Measurements from ENCODE around the gene MS4A10. TPM values are rescaled to one million over a fixed set of nuclear protein-coding genes. Genes with fewer than 3 reads are reported as not detected.
A peak's percentile ranks its signal among the peaks of the same experiment; 100 is the strongest.
"Not testable (repeated sequence)": the region's sequence is repeated elsewhere in the genome, so short reads cannot be mapped to it uniquely, and the experiment has no call there.

MS4A10 gene
- total RNA-seq, 1 donor from 2014 or later, result not detected

DNA sequence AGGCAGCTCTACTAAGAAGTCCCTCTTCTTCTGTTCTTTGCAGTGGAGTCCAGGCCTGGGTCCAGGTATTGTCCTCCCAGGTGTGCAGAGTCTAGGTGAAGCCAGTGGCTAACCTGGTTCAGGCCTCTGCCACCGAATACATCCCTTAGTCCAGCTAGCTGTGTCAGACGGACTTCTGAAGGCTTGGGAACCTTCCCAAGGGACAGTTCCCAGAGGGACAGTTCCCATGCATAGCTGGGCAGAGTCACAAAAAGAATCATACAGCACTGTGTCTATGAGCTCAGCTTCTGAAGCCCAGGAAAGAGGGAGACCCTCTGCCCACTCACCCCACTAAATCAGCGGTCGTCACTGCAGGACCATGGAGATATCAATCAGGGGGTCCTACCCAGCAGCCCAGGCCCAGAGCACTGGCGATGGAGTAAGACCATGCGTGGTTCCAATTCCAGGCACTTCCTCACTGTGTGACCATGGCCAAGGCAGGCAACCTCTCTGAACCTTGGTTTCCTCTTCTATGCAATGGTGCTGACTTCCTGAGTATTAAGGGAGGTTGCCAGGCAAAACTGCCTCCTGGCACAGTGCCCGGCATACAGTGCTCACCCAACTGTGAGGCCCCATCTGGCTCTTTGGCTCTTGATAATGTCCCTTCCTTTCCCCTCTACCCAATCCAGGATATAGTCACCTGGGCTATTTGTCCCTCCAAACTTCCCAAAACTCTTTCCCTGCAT is 3.4 kb downstream of the MS4A10 start:
- DNase-seq, result no peak

DNA sequence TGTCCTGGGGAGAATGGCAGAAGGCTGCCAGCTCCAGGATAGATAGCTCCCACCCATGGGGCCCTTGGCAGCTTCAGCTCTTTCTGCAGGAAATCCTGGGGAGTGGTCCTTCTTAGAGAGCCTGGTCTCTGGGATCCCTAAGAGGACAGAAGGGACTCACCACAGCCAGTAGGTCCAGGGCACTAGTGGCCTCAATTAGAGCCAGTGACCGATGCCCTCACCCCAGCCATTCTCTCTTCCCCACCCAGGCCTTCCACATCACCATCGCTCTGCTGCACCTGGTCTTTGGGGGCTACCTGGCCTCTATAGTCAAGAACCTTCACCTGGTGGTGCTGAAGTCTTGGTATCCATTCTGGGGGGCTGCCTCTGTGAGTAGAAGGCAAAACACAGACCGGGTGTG is 5.6 kb downstream of the MS4A10 start:
- DNase-seq, result no peak

DNA sequence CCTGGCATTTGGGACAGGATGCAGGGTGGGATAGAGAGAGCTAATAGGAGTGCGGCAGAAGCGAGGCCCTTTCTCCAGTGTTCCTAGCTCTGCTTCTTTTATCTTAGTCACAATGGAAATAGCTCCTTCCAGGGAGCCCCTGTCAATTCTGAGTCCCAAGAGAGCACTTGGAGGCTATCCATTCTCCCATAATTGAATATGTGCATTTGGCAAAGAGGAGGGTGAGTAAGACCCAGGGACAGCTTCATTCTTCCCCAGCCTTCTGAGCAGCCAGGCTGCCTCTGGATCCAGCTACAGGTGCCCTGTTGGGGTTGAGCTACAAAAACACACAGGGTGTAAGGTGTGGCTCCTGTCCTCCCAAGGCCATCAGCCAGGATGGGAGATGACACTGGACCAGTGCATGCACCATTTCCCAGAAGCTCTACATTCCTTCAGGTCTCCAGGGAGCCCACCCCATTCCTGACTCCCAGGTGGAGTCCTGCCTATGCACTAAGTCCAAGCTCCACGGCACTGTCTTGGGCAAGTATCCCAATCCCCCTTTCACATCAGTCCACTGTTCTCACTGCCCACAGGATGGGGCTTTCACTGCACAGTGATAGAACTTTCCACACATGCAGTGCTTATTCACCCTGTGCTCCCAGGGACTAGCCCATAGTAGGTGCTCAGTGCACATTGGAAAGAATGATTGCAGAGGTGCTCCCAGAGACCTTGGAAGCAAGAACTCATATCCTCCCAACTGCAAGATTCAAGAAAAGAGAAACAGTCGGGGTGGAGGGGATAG is 6.2 kb downstream of the MS4A10 start:
- DNase-seq, result no peak

GRCh38 chr11:60792521-60792920 is 7.4 kb downstream of the MS4A10 start:
- no peak for DNase-seq

- DNase-seq, result no peak
Observed at GRCh38 chr11:60795291-60795690, 10.2 kb downstream of the MS4A10 start.

DNA sequence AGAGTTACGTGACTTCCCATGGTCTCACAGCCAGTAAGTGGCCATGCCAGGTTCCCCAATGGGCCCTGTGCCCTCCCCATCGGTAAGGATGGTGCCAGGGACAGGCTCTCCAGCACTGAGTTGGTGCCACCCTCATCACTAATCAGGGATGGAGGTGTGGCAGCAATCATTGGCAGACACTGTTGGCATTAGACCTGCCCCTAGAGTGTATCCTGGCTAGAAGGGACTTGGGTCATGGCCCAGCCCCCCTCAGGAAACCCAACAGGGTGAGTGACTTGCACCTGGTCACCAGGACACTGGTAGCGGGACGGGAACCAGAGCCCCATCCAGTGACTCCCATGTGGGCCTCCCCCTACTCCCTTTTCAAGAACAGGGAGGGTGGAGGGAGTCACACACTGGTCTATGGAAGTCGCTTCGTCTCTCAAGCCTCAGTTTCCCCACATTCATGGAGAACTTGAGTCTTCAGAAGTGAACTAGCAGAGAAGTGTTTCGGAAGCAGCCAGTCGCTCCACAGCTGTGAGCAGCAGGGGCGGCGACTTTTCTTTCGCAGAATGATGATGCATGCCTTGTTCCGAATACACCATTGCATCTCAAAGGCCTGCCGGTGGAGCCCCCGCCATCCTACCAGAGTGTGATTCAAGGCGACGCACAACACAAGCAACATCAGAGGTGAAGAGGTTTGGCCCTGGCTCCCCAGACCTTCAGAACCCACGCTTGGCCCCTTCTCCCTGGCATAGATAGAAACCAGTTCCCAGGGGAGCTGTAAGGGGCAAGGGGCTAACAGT is 12.9 kb downstream of the MS4A10 start:
- DNase-seq, result no peak

GRCh38 chr11:60798631-60799030 is 13.5 kb downstream of the MS4A10 start:
- DNase-seq, result no peak

- DNase-seq, result no peak
Observed at GRCh38 chr11:60801194-60801593, 16.1 kb downstream of the MS4A10 start.

DNA sequence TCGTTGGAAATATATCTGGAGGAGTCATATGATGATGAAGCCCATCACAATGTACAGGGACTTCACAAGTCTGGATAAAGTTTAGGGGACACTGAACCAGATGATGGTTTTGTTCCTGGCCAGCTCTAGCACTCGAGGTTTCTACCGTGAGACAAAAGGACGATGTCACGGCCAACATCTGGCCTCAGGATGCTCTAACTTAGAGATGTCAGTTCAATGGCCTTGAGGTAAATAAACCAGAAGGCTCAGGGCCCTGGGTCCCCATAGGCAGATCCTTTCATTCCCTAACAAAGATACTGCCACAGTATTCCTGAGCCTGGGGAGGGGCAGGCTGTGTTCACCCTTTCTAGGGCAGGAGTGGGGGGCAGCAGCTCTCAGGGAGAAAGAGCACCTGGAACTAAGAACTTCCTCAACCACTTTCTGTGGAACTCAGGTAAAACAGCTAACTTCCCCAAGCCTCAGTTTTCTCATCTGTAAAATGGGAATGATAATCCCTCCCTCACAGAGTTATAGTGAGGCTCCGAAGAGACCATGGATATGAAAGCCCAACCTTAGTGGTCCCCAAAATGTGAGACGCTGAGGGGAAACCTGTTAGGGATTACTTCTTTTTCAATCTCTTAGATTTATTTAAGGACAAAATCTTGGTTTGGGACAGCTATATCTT is 18.3 kb downstream of the MS4A10 start:
- DNase-seq, result no peak

GRCh38 chr11:60809249-60809648 is 24.1 kb downstream of the MS4A10 start:
- no peak for DNase-seq

- DNase-seq, result no peak
Observed at GRCh38 chr11:60809691-60810090, 24.6 kb downstream of the MS4A10 start.

DNA sequence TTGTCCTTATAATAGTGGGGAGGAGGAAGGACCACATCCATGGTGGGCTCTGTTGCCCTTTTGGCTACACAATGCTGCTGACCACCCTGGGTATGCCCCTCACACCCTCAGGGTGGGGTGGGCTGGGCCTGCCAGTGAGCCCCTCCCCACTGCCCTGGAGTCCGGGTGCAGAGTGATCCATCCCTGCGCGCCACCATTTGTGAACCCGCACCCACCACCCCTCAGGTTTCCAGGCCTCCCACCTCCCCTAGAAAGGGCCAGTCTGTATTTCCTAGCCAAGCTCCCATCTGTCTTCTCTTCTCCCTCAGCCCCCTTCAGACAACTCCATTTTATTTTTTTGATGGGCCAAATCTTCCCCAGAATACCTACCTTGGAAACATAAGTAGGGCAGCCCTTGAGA is 25.0 kb downstream of the MS4A10 start:
- DNase-seq, result no peak

GRCh38 chr11:60810569-60810968 is 25.4 kb downstream of the MS4A10 start:
- DNase-seq, result no peak

DNA sequence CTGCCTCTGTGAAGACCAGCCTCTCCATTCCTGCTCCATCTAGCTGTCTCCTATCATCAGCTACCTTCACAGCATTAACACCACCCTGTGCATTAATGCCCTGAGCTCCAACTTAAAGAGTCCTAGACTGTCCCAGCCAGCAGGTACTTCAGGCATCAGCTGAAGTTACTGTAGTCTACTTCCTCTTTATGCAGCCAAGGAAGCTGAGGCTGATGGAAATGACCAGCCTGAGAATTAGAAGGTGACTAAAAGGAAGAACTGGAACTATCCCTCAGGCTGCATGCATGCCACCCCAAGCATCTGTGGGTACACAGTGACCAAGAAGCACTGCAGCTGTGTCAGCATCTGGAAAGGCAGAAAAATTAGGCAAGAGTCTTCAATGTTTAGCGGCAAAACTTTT is 28.2 kb downstream of the MS4A10 start:
- no peak for DNase-seq

DNA sequence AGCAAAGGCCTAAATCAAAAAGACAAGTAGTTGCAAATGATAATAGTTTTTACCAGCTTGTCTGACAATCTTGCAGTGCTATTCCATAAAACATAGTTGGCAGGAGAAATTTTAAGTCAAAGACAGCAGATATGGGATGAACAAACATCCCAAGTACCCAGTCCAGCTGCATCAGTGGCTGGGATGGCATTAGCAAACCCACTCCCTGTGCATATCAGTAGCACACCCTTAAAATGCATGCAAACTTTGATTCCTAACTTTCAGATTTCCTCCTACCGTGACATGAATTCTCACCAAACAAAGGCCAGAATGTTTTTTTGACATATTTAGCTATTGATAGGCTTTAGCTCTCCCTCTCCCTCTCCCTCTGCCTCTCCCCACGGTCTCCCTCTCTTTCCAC is 29.0 kb downstream of the MS4A10 start:
- DNase-seq, result no peak

DNA sequence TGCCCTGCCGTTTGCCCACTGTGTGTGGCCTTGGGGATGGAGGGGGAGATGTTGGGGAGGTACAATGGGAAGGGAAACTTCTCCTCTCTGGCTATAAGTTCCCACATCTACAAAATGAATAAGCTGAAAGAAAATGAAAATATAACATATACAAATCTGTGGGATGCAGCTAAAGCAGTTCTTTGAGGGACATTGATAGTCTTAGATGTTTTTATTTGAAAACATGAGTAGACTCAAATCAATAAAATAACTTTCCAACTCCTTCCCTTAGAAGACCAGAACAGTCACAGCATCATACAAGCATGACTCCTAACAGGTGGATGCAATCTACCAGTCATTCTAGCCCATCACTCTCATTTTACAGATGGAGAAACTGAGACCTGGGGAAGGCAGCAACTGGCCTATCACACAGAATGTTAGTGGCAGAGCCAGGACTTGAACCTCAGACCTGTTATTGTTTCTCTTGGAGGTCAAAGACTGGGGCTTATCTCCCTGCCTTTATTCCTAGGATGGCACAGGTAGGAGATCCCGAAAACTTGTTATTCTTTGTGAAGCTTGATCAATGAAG is 31.5 kb downstream of the MS4A10 start:
- no peak for DNase-seq

DNA sequence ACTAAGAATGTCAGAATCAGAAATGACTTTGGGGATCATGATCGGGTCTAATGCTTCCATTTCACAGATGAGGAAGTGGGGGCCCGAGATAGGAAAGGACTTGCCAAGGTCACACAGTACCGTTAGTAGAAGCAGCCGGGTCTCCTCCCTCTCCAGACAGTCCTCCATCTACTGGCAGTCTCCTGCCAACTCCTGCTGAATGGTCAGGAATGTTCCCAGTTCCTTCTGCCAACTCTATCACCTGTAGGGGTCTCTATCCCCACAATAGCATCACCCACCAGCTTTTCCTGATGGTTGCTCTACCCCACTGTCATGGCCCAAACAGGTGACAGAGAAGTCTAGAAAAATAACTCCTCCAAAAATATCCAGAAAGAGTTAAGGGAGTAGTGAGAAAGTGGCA is 32.9 kb downstream of the MS4A10 start:
- no peak for DNase-seq

DNA sequence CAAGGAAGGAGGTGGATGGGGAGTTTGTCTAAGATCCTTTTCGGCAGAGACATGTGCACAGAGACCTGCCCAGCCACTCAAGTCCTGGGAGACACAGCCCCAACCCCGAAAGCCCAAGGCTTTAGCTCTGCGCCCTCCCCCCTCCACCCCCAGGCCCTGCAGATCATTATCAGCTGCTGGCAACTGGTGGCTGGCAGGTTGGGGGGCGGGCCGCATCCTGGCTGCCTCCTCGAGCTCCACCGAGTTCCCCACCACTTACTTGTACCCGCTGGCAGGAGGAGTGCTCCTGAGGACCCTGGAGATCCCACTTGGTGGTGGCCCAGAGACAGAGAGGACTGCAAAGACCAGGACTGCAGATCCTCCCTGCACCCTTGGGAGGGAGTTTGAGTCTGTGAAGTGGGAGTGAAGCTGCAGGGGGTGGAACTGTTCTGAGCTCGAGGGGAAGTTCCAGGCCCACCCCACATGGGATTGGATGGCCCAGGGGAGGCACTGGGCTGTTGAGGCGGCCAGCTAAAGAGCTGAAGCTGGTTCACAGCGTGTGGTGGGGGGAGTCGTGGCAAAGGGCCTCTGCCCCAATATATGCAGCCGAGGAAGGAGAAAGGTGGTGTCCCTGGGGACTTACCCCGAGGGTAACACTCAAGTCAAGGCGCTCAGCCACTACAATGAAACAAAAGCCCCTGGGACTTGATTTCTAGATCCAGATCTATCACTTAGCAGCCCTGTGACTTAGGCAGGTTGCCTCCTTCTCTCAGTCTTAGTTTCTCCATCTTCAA is 36.9 kb downstream of the MS4A10 start:
- DNase-seq, result peak; percentile 18

DNA sequence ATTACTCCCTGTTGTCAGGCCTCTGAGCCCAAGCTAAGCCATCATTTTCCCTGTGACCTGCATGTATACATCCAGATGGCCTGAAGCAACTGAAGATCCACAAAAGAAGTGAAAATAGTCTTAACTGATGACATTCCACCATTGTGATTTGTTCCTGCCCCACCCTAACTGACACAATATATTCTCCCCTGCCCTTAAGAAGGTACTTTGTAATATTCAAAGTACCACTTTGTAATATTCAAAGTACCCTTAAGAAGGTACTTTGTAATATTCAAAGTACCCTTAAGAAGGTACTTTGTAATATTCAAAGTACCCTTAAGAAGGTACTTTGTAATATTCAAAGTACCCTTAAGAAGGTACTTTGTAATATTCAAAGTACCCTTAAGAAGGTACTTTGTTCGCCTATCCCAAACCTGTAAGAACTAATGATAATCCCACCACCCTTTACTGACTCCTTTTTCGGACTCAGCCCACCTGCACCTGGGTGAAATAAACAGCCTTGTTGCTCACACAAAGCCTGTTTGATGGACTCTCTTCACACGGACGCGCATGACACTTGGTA is 38.7 kb downstream of the MS4A10 start:
- not testable (repeated sequence) for DNase-seq

- no peak for DNase-seq
Observed at GRCh38 chr11:60825118-60825517, 40.0 kb downstream of the MS4A10 start.

DNA sequence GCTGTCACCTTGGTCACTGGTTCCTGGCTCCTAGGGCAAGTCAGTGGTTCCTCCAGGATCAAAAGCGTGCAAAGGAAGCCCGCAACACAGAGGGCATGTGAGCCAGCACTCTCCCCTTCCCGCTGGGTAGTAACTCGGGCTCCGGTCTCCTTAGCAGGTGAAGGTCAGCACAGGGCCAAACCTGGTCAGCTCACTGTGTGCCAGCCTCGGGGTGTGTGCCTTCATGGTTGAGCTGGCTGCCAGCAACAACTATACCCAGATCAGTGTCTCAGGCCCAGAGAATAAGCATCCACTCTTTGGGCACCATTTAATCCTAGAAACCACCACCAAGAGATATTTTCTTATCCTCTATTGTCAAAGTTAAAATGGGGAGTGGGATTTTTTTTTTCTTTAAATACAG is 40.7 kb downstream of the MS4A10 start:
- no peak for DNase-seq

All from tongue (tissue), 2 donors.